Adipocyte (in vitro differentiated cells): ENCODE measurements around the gene MLPH.
"Not testable (repeated sequence)": the region's sequence is repeated elsewhere in the genome, so short reads cannot be mapped to it uniquely, and the experiment has no call there.

Source experiments
- DNase-seq: peaks from one replicate; pipeline ENCODE4 v3.0.0-alpha.2; 2015; ENCODE audit warnings: low read depth
- H3K27me3 ChIP-seq: replicated peaks from 2 replicates; pipeline ENCODE4 v1.7.0; 2013; ENCODE audit warnings: mild to moderate bottlenecking, low read length, moderate library complexity; ENCODE audit not compliant: control insufficient read depth, insufficient read depth
- H3K36me3 ChIP-seq: 2 replicates; pipeline ENCODE4 v1.7.0; 2013; ENCODE audit warnings: low read length, mild to moderate bottlenecking, moderate library complexity; ENCODE audit not compliant: control insufficient read depth, insufficient read depth, severe bottlenecking
- H3K4me1 ChIP-seq: 2 replicates; pipeline ENCODE4 v1.7.0; 2013; ENCODE audit warnings: mild to moderate bottlenecking, low read length, moderate library complexity; ENCODE audit not compliant: control insufficient read depth, insufficient read depth
- H3K4me3 ChIP-seq: 2 replicates; pipeline ENCODE4 v1.7.0; 2013; ENCODE audit warnings: mild to moderate bottlenecking, low read length, moderate library complexity
- H3K9ac ChIP-seq: 2 replicates; pipeline ENCODE4 v1.7.0; 2013; ENCODE audit warnings: mild to moderate bottlenecking, low read length, moderate library complexity
- H3K9me3 ChIP-seq: 2 replicates; pipeline ENCODE4 v1.7.0; 2013; ENCODE audit warnings: mild to moderate bottlenecking, low read length, moderate library complexity; ENCODE audit not compliant: control insufficient read depth

The MLPH gene

DNA sequence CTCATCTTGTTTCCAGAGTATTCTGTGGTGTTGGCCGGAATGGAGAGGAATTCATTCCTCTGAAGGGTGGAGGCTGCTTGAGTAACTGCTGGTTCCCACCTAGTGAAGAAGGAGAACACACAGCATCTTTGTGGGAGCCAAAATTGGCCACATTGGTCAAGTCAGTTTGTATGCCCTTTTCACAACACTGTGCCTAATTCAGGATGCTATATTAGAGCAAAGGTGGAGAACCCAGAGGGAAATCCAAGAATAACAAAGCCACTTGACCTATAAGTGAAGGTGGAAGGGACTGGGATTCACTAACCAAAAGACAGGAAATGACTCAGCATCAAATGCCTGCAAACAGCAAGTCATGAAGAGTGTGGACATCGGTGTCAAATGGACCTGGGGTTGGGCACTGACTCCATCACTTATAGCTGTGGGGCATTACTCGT lies 27.3 kb upstream of the MLPH start:
- peak; percentile 64 for DNase-seq
- Histone ChIP-seq H3K9ac (no peak overlapping the region), H3K4me1 (peaks cover 11% of the 10 kb centered on the region), H3K9me3 (no peaks in the 10 kb centered on the region), H3K4me3 (no peak overlapping the region), H3K36me3 (no peaks in the 10 kb centered on the region), H3K27me3 (no peaks in the 10 kb centered on the region)

DNA sequence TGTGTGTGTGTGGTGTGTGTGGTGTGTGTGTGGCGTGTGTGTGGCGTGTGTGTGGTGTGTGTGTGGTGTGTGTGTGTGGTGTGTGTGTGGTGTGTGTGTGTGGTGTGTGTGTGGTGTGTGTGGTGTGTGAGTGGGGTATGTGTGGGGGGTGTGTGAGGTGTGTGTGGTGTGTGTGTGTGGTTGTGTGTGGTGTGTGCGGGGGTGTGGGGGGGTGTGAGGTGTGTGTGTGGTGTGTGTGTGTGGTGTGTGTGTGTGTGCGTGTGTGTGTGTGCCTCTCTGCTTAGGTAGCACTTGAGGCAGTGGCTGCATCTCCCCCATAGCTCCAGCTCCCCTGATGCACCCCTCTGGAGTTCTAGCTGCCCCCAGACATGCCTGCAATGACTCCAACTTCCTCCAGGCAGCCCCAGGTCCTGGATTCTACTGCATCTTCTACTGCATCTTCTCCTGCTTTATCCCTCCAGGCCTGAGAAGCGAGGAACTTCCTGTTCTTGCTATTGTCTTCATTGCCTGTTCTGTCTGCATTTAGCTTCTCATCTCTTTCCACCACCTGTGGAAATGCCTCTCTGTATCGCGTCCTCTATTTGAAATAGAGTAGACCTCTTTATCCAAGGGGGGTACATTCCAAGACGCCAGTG lies 22.2 kb upstream of the MLPH start:
- Histone ChIP-seq H3K27me3 (no peaks in the 10 kb centered on the region), H3K4me1 (peaks cover 4% of the 10 kb centered on the region), H3K9me3 (no peaks in the 10 kb centered on the region), H3K36me3 (no peaks in the 10 kb centered on the region), H3K9ac (no peak overlapping the region), H3K4me3 (no peak overlapping the region)
- no peak for DNase-seq

DNA sequence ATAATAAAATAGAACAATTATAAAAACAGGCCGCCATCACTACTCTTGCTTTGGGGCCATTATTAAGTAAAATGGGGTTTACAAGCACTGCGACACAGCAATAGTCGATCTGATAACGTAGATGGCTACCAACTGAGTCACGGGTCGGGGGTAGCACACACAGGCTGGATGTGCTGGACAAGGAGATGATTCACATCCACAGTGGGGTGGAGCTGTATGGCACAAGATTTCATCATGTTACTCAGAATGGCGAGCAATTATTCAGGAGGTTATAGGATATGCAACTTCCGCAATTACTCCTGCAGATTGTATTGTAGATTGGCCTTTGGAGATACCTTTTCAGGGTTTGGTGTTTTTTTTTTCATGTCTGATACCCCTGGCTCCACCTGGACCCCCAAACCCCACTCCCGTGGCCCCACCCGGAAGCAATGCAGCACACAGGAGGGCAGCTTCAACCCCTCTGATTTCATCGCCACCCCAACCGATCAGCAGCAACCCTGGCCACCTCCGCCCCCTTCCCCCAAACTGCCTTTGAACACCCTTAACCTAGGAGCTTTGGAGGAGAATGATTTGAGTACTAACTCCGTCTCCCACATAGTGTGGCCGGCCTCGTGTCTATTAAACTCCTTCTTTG lies 21.4 kb upstream of the MLPH start:
- Histone ChIP-seq H3K9ac (no peak overlapping the region), H3K36me3 (no peaks in the 10 kb centered on the region), H3K27me3 (no peaks in the 10 kb centered on the region), H3K9me3 (no peaks in the 10 kb centered on the region), H3K4me3 (no peak overlapping the region), H3K4me1 (peaks cover 4% of the 10 kb centered on the region)
- peak; percentile 81 for DNase-seq

DNA sequence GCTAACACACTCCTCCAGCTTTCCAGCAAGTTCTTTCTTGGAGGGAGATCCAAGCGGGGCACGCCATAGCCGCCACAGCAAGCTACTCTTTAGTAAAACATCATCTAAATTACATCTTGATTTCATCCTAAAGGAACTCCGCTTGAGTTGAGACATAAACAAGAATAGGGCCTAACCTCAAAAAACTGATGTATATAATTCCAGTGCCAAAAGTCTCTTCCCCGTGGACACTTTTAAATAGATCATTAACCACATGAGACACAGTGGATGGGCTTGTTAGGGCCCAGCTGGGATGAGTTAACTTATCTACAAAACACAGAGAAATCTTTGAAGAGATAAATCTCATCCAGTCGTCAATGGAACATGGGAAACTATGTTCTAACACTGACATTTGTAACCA lies 20.8 kb upstream of the MLPH start:
- no peak overlapping the region for H3K4me3 ChIP-seq
- no peaks in the 10 kb centered on the region for H3K36me3 ChIP-seq
- no peak for DNase-seq
- H3K9ac ChIP-seq = no peak overlapping the region
- peaks cover 4% of the 10 kb centered on the region for H3K4me1 ChIP-seq
- no peaks in the 10 kb centered on the region for H3K9me3 ChIP-seq
- no peaks in the 10 kb centered on the region for H3K27me3 ChIP-seq

DNA sequence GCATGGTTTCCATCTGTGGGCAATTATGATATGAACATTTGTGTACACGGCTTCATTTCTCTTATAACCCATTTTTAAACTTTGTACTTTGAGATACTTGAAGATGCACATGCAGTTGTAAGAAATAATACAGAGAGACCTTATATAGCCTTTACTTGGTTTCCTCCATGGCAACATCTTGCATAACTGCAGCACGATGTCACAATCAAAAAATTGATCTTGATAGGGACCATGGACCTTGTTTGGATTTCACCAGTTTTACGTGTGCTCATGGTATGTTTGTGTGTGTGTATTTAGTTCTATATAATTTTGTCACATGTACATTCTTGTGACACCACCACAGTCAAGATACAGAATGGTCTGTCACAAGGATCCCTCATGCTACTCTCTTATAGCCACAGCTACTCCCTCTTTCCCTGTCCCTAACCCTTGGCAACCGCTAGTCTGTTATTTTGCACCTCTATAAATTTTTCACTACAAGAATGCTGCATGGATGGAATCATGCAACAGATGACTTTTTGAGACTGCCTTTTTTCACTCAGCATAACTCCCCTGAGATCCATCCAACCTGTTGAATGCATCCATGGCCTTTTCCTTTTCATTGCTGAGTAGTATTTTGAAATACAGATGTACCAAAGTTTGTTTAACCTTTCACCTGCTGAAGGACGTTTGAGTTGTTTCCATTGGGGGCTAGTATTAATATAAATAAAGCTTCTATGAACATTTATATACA lies 19.4 kb upstream of the MLPH start:
- no peaks in the 10 kb centered on the region for H3K27me3 ChIP-seq
- no peak for DNase-seq
- H3K9me3 ChIP-seq = no peaks in the 10 kb centered on the region
- no peak overlapping the region for H3K4me3 ChIP-seq
- peaks cover 4% of the 10 kb centered on the region for H3K4me1 ChIP-seq
- H3K36me3 ChIP-seq = no peaks in the 10 kb centered on the region
- no peak overlapping the region for H3K9ac ChIP-seq

DNA sequence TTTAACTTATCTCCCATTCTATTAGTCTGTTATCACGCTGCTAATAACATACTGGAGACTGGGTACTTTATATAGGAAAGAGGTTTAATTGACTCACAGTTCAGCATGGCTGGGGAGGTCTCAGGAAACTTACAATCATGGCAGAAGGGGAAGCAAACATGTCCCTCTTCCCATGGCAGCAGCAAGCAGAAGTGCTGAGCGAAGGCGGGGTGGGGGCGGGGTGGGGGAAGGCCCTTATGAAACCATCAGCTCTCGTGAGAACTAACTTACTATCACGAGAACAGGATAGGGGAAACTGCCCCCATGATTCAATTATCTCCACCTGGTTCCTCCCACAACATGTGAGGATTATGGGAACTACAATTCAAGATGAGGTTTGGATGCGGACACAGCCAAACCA lies 17.6 kb upstream of the MLPH start:
- H3K4me3 ChIP-seq, H3K9ac ChIP-seq, DNase-seq, H3K9me3 ChIP-seq, H3K27me3 ChIP-seq, H3K36me3 ChIP-seq: not testable (repeated sequence)
- peaks cover 11% of the 10 kb centered on the region for H3K4me1 ChIP-seq

DNA sequence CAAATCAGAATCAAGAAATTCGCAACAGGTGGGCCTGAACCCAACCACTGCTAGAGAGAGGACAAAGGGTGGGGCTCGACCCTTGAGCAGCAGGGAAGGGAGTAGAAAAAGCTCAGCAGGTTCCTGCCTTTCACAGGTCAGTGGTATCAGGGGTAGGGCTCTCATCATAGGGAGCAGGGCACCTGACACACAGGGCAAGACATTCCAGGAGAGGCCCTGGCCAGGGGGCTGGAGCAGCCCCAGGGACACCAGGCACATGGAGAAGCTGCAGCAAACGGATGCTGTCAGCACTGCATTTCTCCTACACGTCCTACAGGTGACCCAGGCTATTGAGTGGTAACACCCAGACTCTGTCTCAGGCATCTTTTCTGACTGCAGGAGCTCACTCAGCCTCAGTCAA lies 17.2 kb upstream of the MLPH start:
- H3K9ac ChIP-seq = no peak overlapping the region
- H3K36me3 ChIP-seq = no peaks in the 10 kb centered on the region
- peaks cover 15% of the 10 kb centered on the region for H3K4me1 ChIP-seq
- H3K27me3 ChIP-seq = no peaks in the 10 kb centered on the region
- no peak overlapping the region for H3K4me3 ChIP-seq
- no peaks in the 10 kb centered on the region for H3K9me3 ChIP-seq
- no peak for DNase-seq

DNA sequence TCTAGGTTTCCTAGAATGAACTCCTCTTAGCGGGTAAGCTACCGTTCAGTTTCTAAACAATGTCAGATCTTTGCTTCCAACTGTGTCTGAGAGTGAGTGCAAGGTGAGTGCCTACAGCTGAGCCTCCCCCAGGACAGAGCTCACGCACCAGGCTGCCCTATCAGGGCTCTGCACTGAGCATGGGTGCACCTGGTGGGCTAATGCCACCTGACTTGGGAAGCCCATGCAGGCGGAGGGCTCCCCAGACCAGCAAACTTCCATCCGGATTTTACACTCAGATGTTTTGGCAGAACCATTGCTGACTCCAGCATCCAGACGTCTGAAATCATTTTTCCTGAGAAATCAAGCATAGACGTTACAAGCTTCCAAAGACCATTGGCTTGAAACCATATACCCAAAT lies 16.1 kb upstream of the MLPH start:
- Histone ChIP-seq H3K36me3 (no peaks in the 10 kb centered on the region), H3K4me1 (peaks cover 11% of the 10 kb centered on the region), H3K27me3 (no peaks in the 10 kb centered on the region), H3K9me3 (no peaks in the 10 kb centered on the region), H3K4me3 (no peak overlapping the region), H3K9ac (no peak overlapping the region)
- DNase-seq = no peak

DNA sequence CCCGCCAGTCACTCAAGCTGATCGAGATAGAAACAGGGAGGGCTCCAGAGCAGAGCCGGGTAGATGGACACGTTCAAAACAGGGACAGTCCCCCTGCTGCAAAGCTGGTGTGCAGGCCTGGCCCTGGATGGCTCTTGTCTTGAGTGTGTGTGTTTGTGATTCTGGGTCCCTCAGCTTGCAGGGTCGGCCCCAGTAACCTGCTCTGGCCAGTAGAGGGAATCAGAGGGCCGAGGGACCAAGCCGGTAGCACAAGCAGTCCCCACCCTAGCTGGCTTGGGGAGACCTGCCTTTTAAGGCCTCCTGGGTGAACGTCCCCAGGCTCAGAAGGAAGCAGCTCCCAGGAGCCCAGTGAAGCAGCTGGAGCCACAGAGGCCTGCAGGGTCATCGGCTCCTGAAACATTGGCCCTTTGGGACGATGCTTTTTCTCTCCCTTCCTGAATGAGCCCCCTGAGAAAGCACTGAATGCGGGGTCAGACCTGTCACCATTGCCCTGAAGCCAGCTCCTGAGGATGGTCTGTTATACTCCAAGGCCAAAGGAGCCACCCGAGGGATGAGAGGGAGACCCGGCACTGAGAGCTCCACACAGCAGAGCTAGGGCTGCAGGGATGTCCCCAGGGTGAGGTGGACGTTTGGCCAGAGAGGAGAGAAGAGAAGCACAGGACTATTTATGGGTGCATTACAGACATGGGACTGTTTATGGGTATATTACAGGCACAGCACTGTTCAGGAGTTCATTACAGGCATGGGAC lies 15.4 kb upstream of the MLPH start:
- Histone ChIP-seq H3K4me1 (peaks cover 11% of the 10 kb centered on the region), H3K36me3 (no peaks in the 10 kb centered on the region), H3K4me3 (no peak overlapping the region), H3K9ac (no peak overlapping the region), H3K9me3 (no peaks in the 10 kb centered on the region), H3K27me3 (no peaks in the 10 kb centered on the region)
- DNase-seq = peak; percentile 62

DNA sequence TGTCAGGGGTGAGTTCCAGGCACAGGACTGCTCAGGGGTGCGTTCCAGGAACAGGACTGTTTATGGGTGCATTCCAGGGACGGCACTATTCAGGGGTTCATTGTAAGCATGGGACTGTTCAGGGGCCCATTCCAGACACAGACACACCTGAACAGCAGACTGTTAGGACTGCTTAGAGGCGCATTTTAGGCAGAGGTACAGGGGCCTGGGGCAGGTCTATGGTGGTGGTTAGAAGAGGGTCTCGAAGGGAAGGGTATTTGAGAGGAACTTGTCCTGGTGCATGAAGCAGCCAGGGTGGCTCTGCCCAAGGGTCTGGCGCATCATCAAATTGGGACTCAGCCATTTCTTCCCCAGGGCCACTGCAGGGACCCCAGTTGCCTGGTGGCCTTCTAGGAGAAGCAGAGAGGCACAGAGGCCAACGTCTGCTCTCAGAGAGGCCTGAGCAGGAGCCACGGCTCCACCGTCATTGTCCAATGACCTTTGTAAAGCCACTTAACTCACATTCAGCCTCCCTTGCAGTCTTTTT lies 14.8 kb upstream of the MLPH start:
- DNase-seq = no peak
- no peaks in the 10 kb centered on the region for H3K9me3 ChIP-seq
- no peak overlapping the region for H3K9ac ChIP-seq

More for the DNA sequence above, 14.8 kb upstream of the MLPH start:
- Histone ChIP-seq H3K36me3 (no peaks in the 10 kb centered on the region), H3K4me3 (no peak overlapping the region), H3K4me1 (peaks cover 11% of the 10 kb centered on the region), H3K27me3 (no peaks in the 10 kb centered on the region)
